Right ventricle myocardium superior (tissue), 1 donor: Measurements from ENCODE around the gene PLK1. TPM values are rescaled to one million over a fixed set of nuclear protein-coding genes. Genes with fewer than 3 reads are reported as not detected.

ENCODE experiments used
- ATAC-seq: fragments of 200-7000 bp; cut with Tn5 transposase; one replicate; pipeline ENCODE4 v1.9.1; 2020; ENCODE audit warnings: mild to moderate bottlenecking; ENCODE audit not compliant: poor library complexity
- DNase-seq: peaks from one replicate; pipeline ENCODE4 v3.0.0-alpha.2; 2020
- intact Hi-C: fragments of 100-400 bp; cut with DNase I; formaldehyde crosslinking; loops from one replicate; pipeline ENCODE4 v1.11.2; 2022
- total RNA-seq: library from RNA; stranded (reverse); fragmentation: NEBNext Ultra II Directional; extraction: Animal tissue kit (Norgen Biotek cat#: 25700); gene quantifications from one replicate; pipeline ENCODE4 v1.2.1, GENCODE V29; 2021
- donor health status: DM: no; HTN: yes; CAD: no; lungs with severe emphysema.

Gene PLK1
- total RNA-seq, 1 donor from 2014 or later, result 1.2 TPM

GRCh38 chr16:23739516-23739915 lies 60.8 kb downstream of the PLK1 start:
- intact Hi-C loops, result no loop called here
- no peak for DNase-seq
- ATAC-seq, result no peak

Other genes with a start within 250 kb of the PLK1 start
- gene COG7, start 225.7 kb upstream of the PLK1 start, total RNA-seq, result 11.5 TPM
- gene GGA2, start 168.4 kb upstream of the PLK1 start, total RNA-seq, result 50.3 TPM
- 20.5 TPM for gene EARS2, start 121.5 kb upstream of the PLK1 start, total RNA-seq
- 47.0 TPM for gene UBFD1, start 121.2 kb upstream of the PLK1 start, total RNA-seq
- gene NDUFAB1, start 82.6 kb upstream of the PLK1 start, total RNA-seq, result 585 TPM
- gene PALB2, start 37.6 kb upstream of the PLK1 start, total RNA-seq, result 4.9 TPM
- 34.4 TPM for gene DCTN5, start 37.4 kb upstream of the PLK1 start, total RNA-seq
- gene ERN2, start 34.3 kb downstream of the PLK1 start, total RNA-seq, result not detected
- gene CHP2, start 76.1 kb downstream of the PLK1 start, total RNA-seq, result not detected
- 1.7 TPM for gene PRKCB, start 157.1 kb downstream of the PLK1 start, total RNA-seq